Suprapubic skin (tissue), 4 donors: ENCODE results near the gene SLC43A1. TPM values are rescaled to one million over a fixed set of nuclear protein-coding genes. Genes with fewer than 3 reads are reported as not detected.

ENCODE experiments used
- DNase-seq, 2 donors: peaks; one replicate each; pipeline ENCODE4 v3.0.0-alpha.2; 2019; ENCODE audit warnings: low spot score in 2 of 2
- H3K27ac ChIP-seq: fragments of 200-600 bp; sonication (generic); one replicate; pipeline ENCODE4 v1.5.1; 2019
- H3K27me3 ChIP-seq: fragments of 200-600 bp; sonication (generic); one replicate; pipeline ENCODE4 v1.5.1; 2019
- H3K36me3 ChIP-seq: fragments of 200-600 bp; sonication (generic); one replicate; pipeline ENCODE4 v1.5.1; 2019
- H3K4me1 ChIP-seq: fragments of 200-600 bp; sonication (generic); one replicate; pipeline ENCODE4 v1.5.1; 2019
- H3K4me3 ChIP-seq: fragments of 200-600 bp; sonication (generic); one replicate; pipeline ENCODE4 v1.5.1; 2019; ENCODE audit warnings: mild to moderate bottlenecking
- H3K9me3 ChIP-seq: fragments of 200-600 bp; sonication (generic); one replicate; pipeline ENCODE4 v1.5.1; 2019
- CTCF ChIP-seq, 2 donors: fragments of 200-600 bp in 1 of 2; fragments of 450-650 bp in 1 of 2; sonication (generic) in 1 of 2; IDR thresholded peaks; one replicate each; pipeline ENCODE4 v1.5.1; 2016 to 2019; ENCODE audit warnings: antibody characterized with exemption in 2 of 2, mild to moderate bottlenecking in 1 of 2, moderate library complexity in 1 of 2
- EP300 ChIP-seq: sonication (generic); formaldehyde crosslinking; IDR thresholded peaks from one replicate; pipeline ENCODE4 v1.6.1; 2017; ENCODE audit warnings: antibody characterized with exemption
- POLR2A ChIP-seq, 2 donors: fragments of 450-650 bp; IDR thresholded peaks; one replicate each; pipeline ENCODE4 v1.6.1; 2017; ENCODE audit warnings: antibody characterized with exemption in 2 of 2, mild to moderate bottlenecking in 2 of 2, moderate library complexity in 2 of 2
- POLR2AphosphoS5 ChIP-seq, 3 donors: sonication (generic); formaldehyde crosslinking; IDR thresholded peaks; one replicate each; pipeline ENCODE4 v1.6.1; 2017; ENCODE audit warnings: antibody characterized with exemption in 3 of 3
- WGBS: methylation state at CpG from one replicate; pipeline ENCODE4 v1.1.5; 2018; 5-methylcytosine and 5-hydroxymethylcytosine counted together
- total RNA-seq, 4 donors: library from RNA; depleted of rRNA; stranded (reverse); fragments of >200 nt; gene quantifications; one replicate each; pipeline ENCODE4 v1.1.0, GENCODE V29; 2016

The SLC43A1 gene
- total RNA-seq, 4 donors from 2014 or later = 13.8 to 48.8 (median 22.3) TPM

GRCh38 chr11:57480409-57481137, 34.9 kb downstream of the SLC43A1 start:
- Histone ChIP-seq H3K36me3 (peaks cover 14% of the 10 kb centered on the region), H3K27ac (no peak overlapping the region), H3K9me3 (no peaks in the 10 kb centered on the region), H3K4me3 (no peak overlapping the region), H3K4me1 (peaks cover 43% of the 10 kb centered on the region), H3K27me3 (peaks cover 15% of the 10 kb centered on the region)
- 43% methylated on average over 9 of the region's 9 CpGs for WGBS
- DNase-seq = no peak
- peak; percentile 27 to 66 for TF ChIP-seq CTCF (IDR thresholded peaks at IDR 0.05)
- no peak for TF ChIP-seq POLR2AphosphoS5 (IDR thresholded peaks at IDR 0.05)

- H3K4me3 ChIP-seq = no peak overlapping the region
- H3K9me3 ChIP-seq = no peaks in the 10 kb centered on the region
- no peak for DNase-seq
- H3K36me3 ChIP-seq = peaks cover 8% of the 10 kb centered on the region
- peaks cover 49% of the 10 kb centered on the region for H3K4me1 ChIP-seq
- H3K27ac ChIP-seq = no peak overlapping the region
- TF ChIP-seq POLR2AphosphoS5 (IDR thresholded peaks at IDR 0.05) = no peak
- peaks cover 15% of the 10 kb centered on the region for H3K27me3 ChIP-seq
- WGBS = 18% methylated on average over 4 of the region's 4 CpGs
Observed at GRCh38 chr11:57479911-57480310, 35.6 kb downstream of the SLC43A1 start.

- H3K9me3 ChIP-seq = no peaks in the 10 kb centered on the region
- TF ChIP-seq CTCF (IDR thresholded peaks at IDR 0.05) = no peak
- no peak for TF ChIP-seq EP300
- TF ChIP-seq POLR2A (IDR thresholded peaks at IDR 0.05) = no peak
- TF ChIP-seq POLR2AphosphoS5 (IDR thresholded peaks at IDR 0.05) = no peak
- H3K4me3 ChIP-seq = no peak overlapping the region
- DNase-seq = no peak
- H3K27me3 ChIP-seq = peaks cover 15% of the 10 kb centered on the region
- peaks cover 44% of the 10 kb centered on the region for H3K4me1 ChIP-seq
- H3K36me3 ChIP-seq = peaks cover under 1% of the 10 kb centered on the region
- WGBS = 42% methylated on average over 11 of the region's 11 CpGs
- H3K27ac ChIP-seq = no peak overlapping the region
Observed at GRCh38 chr11:57479021-57479663, 36.4 kb downstream of the SLC43A1 start.

- no peak overlapping the region for H3K4me3 ChIP-seq
- DNase-seq = no peak
- H3K9me3 ChIP-seq = no peaks in the 10 kb centered on the region
- WGBS = 75% methylated on average over 11 of the region's 11 CpGs
- TF ChIP-seq POLR2AphosphoS5 (IDR thresholded peaks at IDR 0.05) (no peak), CTCF (IDR thresholded peaks at IDR 0.05) (no peak), POLR2A (IDR thresholded peaks at IDR 0.05) (no peak), EP300 (no peak)
- peaks cover 30% of the 10 kb centered on the region for H3K4me1 ChIP-seq
- peaks cover 6% of the 10 kb centered on the region for H3K27me3 ChIP-seq
- H3K27ac ChIP-seq = no peak overlapping the region
- no peaks in the 10 kb centered on the region for H3K36me3 ChIP-seq
Observed at GRCh38 chr11:57477507-57478189, 37.9 kb downstream of the SLC43A1 start.

- 46% methylated on average over 9 of the region's 27 CpGs for WGBS
- no peak for DNase-seq
- TF ChIP-seq CTCF (IDR thresholded peaks at IDR 0.05) = peak in 1 of 2 donors; percentile 30
- no peak for TF ChIP-seq POLR2AphosphoS5 (IDR thresholded peaks at IDR 0.05)
- no peak for TF ChIP-seq POLR2A (IDR thresholded peaks at IDR 0.05)
- Histone ChIP-seq H3K27ac (no peak overlapping the region), H3K9me3 (no peaks in the 10 kb centered on the region), H3K27me3 (no peaks in the 10 kb centered on the region), H3K4me1 (peaks cover 23% of the 10 kb centered on the region), H3K4me3 (peak overlapping the region; percentile 56), H3K36me3 (no peaks in the 10 kb centered on the region)
Observed at GRCh38 chr11:57476757-57477506, 38.6 kb downstream of the SLC43A1 start.
